ENCODE data around the gene CACNG7. TPM values are rescaled to one million over a fixed set of nuclear protein-coding genes. Genes with fewer than 3 reads are reported as not detected.

CACNG7 gene
- total RNA-seq, 1 experiment from 2014 or later: not detected

GRCh38 chr19:53900191-53900860 lies 8.8 kb upstream of the CACNG7 start:
- CTCF ChIA-PET: no interaction called here
- H3K27me3 Mint-ChIP-seq (ENCODE audit: insufficient read depth, unreplicated experiment): no peaks in the 10 kb centered on the region
- intact Hi-C loops (cut with micrococcal nuclease; ENCODE audit: unreplicated experiment): no loop called here

GRCh38 chr19:53903055-53903680 lies 5.9 kb upstream of the CACNG7 start:
- TF ChIP-seq CTCF (IDR thresholded peaks at IDR 0.05; ENCODE audit: insufficient read depth in 1 of 2, low read depth in 1 of 2, low read length in 1 of 2, severe bottlenecking in 1 of 2, unreplicated experiment in 1 of 2): no peak
- ChIA-PET CTCF (no interaction called here), POLR2A (no interaction called here)
- Mint-ChIP-seq H3K27me3 (ENCODE audit: insufficient read depth, unreplicated experiment) (peaks cover 9% of the 10 kb centered on the region), H3K4me1 (ENCODE audit: low read depth, unreplicated experiment) (no peaks in the 10 kb centered on the region), H3K9me3 (ENCODE audit: unreplicated experiment) (no peaks in the 10 kb centered on the region), H3K36me3 (ENCODE audit: insufficient read depth, unreplicated experiment) (no peaks in the 10 kb centered on the region), H3K4me3 (ENCODE audit: unreplicated experiment) (no peak overlapping the region), H3K27ac (ENCODE audit: unreplicated experiment) (no peak overlapping the region)
- Histone ChIP-seq H3K4me3 (ENCODE audit: low read depth, low read length) (no peak overlapping the region), H3K9me3 (no peaks in the 10 kb centered on the region), H3K36me3 (ENCODE audit: control insufficient read depth, insufficient read depth, low read length) (no peaks in the 10 kb centered on the region), H3K4me1 (no peaks in the 10 kb centered on the region), H3K27me3 (replicated peaks; ENCODE audit: control insufficient read depth, insufficient read depth, low read length) (no peaks in the 10 kb centered on the region)
- intact Hi-C loops (cut with micrococcal nuclease; ENCODE audit: unreplicated experiment): no loop called here
- peak in 1 of 2 experiments; percentile 41 for DNase-seq
- no TSS peak for BruUV-seq (replicated peaks)

More at GRCh38 chr19:53900191-53900860, 8.8 kb upstream of the CACNG7 start:
- Mint-ChIP-seq H3K9me3 (ENCODE audit: unreplicated experiment) (no peaks in the 10 kb centered on the region), H3K27ac (ENCODE audit: unreplicated experiment) (no peak overlapping the region), H3K36me3 (ENCODE audit: insufficient read depth, unreplicated experiment) (no peaks in the 10 kb centered on the region), H3K4me1 (ENCODE audit: low read depth, unreplicated experiment) (no peaks in the 10 kb centered on the region), H3K4me3 (ENCODE audit: unreplicated experiment) (no peak overlapping the region)
- DNase-seq: no peak
- no peaks in the 10 kb centered on the region for H3K36me3 ChIP-seq (ENCODE audit: control insufficient read depth, insufficient read depth, low read length)
- no peak for TF ChIP-seq CTCF (IDR thresholded peaks at IDR 0.05; ENCODE audit: insufficient read depth in 1 of 2, low read depth in 1 of 2, low read length in 1 of 2, severe bottlenecking in 1 of 2, unreplicated experiment in 1 of 2)
- no peak overlapping the region for H3K4me3 ChIP-seq (ENCODE audit: low read depth, low read length)
- no peaks in the 10 kb centered on the region for H3K9me3 ChIP-seq
- H3K27me3 ChIP-seq (replicated peaks; ENCODE audit: control insufficient read depth, insufficient read depth, low read length): no peaks in the 10 kb centered on the region
- no TSS peak for BruUV-seq (replicated peaks)
- POLR2A ChIA-PET: no interaction called here
- H3K4me1 ChIP-seq: no peaks in the 10 kb centered on the region

- no TSS peak for BruUV-seq (replicated peaks)
- Mint-ChIP-seq H3K36me3 (ENCODE audit: insufficient read depth, unreplicated experiment) (no peaks in the 10 kb centered on the region), H3K9me3 (ENCODE audit: unreplicated experiment) (peaks cover 10% of the 10 kb centered on the region), H3K4me1 (ENCODE audit: low read depth, unreplicated experiment) (no peaks in the 10 kb centered on the region), H3K27ac (ENCODE audit: unreplicated experiment) (no peak overlapping the region), H3K4me3 (ENCODE audit: unreplicated experiment) (no peak overlapping the region), H3K27me3 (ENCODE audit: insufficient read depth, unreplicated experiment) (peaks cover 17% of the 10 kb centered on the region)
- Histone ChIP-seq H3K36me3 (ENCODE audit: control insufficient read depth, insufficient read depth, low read length) (no peaks in the 10 kb centered on the region), H3K27me3 (replicated peaks; ENCODE audit: control insufficient read depth, insufficient read depth, low read length) (no peaks in the 10 kb centered on the region), H3K4me3 (ENCODE audit: low read depth, low read length) (no peak overlapping the region), H3K4me1 (no peaks in the 10 kb centered on the region), H3K9me3 (no peaks in the 10 kb centered on the region)
- ChIA-PET POLR2A (no interaction called here), CTCF (no interaction called here)
- intact Hi-C loops (cut with micrococcal nuclease; ENCODE audit: unreplicated experiment): no loop called here
- DNase-seq: no peak
- no peak for TF ChIP-seq CTCF (IDR thresholded peaks at IDR 0.05; ENCODE audit: insufficient read depth in 1 of 2, low read depth in 1 of 2, low read length in 1 of 2, severe bottlenecking in 1 of 2, unreplicated experiment in 1 of 2)
These were observed 4.2 kb upstream of the CACNG7 start for GRCh38 chr19:53904909-53905308.

Data from Caco-2 (cell line).